GM19467 (cell line): ENCODE data around the gene RTP3.
"Not testable (repeated sequence)": the region's sequence is repeated elsewhere in the genome, so short reads cannot be mapped to it uniquely, and the experiment has no call there.

Source experiments
- ATAC-seq: cut with Tn5 transposase; IDR thresholded peaks from one replicate; pipeline ENCODE4 v1.9.1; 2021; ENCODE audit warnings: mild to moderate bottlenecking, moderate library complexity; ENCODE audit not compliant: unreplicated experiment

The RTP3 gene

GRCh38 chr3:46490338-46491084 lies 7.3 kb upstream of the RTP3 start:
- no peak for ATAC-seq

- ATAC-seq, result no peak
Measured at GRCh38 chr3:46491089-46492070, 6.4 kb upstream of the RTP3 start.

GRCh38 chr3:46492890-46493547 lies 4.8 kb upstream of the RTP3 start:
- no peak for ATAC-seq

- not testable (repeated sequence) for ATAC-seq
Measured at GRCh38 chr3:46494491-46494890, 3.3 kb upstream of the RTP3 start.

- ATAC-seq, result no peak
Measured at GRCh38 chr3:46495901-46496456, 1.8 kb upstream of the RTP3 start.

GRCh38 chr3:46496746-46497555 lies 825 bp upstream of the RTP3 start:
- no peak for ATAC-seq

- no peak for ATAC-seq
Measured at GRCh38 chr3:46498916-46499519, 1.2 kb downstream of the RTP3 start.

- ATAC-seq, result no peak
Measured at GRCh38 chr3:46500656-46501635, 3.2 kb downstream of the RTP3 start.

GRCh38 chr3:46501702-46502101 lies 3.9 kb downstream of the RTP3 start:
- no peak for ATAC-seq

- ATAC-seq, result no peak
Measured at GRCh38 chr3:46503200-46503874, 5.6 kb downstream of the RTP3 start.

- ATAC-seq, result no peak
Measured at GRCh38 chr3:46504789-46505188, 7.0 kb downstream of the RTP3 start.

- no peak for ATAC-seq
Measured at GRCh38 chr3:46505953-46506352, 8.2 kb downstream of the RTP3 start.

- no peak for ATAC-seq
Measured at GRCh38 chr3:46506526-46506925, 8.8 kb downstream of the RTP3 start.

GRCh38 chr3:46508850-46509591 lies 11.2 kb downstream of the RTP3 start:
- ATAC-seq, result no peak

GRCh38 chr3:46509661-46510187 lies 11.9 kb downstream of the RTP3 start:
- ATAC-seq, result no peak

GRCh38 chr3:46512191-46512749 lies 14.5 kb downstream of the RTP3 start:
- ATAC-seq, result no peak

GRCh38 chr3:46516521-46516920 lies 18.7 kb downstream of the RTP3 start:
- no peak for ATAC-seq
